HEK293 (cell line): ENCODE data around the gene IGFN1.

Experiments used
- CTCF ChIA-PET: fragments of 350-600 bp; formaldehyde crosslinking; extraction: SDS; loops from one replicate; lab custom pipeline; 2021; ENCODE audit warnings: antibody characterized with exemption; lab: Yijun Ruan, JAX
- POLR2A ChIA-PET: fragments of 300-600 bp; formaldehyde crosslinking; extraction: SDS; loops from one replicate; lab custom pipeline; 2020; ENCODE audit warnings: antibody characterized with exemption, inconsistent platforms; lab: Yijun Ruan, JAX
- H3K27ac ChIP-seq: fragments of 200-500 bp; sonication (Bioruptor generic); 2 replicates; pipeline ENCODE4 v1.5.1; 2014; ENCODE audit warnings: low read depth, low read length, control low read depth, inconsistent platforms; ENCODE audit errors: extremely low read depth
- H3K36me3 ChIP-seq, 2 experiments: fragments of 200-500 bp in 1 of 2; sonication (Bioruptor generic) in 1 of 2; 1 replicate in 1 of 2; 2 replicates in 1 of 2; pipeline ENCODE4 v1.5.1; 2014 to 2017; ENCODE audit warnings: inconsistent platforms in 2 of 2, low read length in 2 of 2; ENCODE audit not compliant: control insufficient read depth in 2 of 2, insufficient read depth in 1 of 2
- H3K4me1 ChIP-seq: fragments of 200-500 bp; sonication (Bioruptor generic); 2 replicates; pipeline ENCODE4 v1.5.1; 2014; ENCODE audit warnings: mild to moderate bottlenecking, low read length, inconsistent platforms; ENCODE audit not compliant: control insufficient read depth, insufficient read depth
- H3K4me3 ChIP-seq: 2 replicates; pipeline ENCODE4 v1.5.1; 2011; ENCODE audit warnings: low read depth, mild to moderate bottlenecking, control low read depth, low read length, moderate library complexity
- H3K9me3 ChIP-seq: fragments of 200-500 bp; sonication (Bioruptor generic); 2 replicates; pipeline ENCODE4 v1.5.1; 2014; ENCODE audit warnings: low read depth, low read length, inconsistent platforms; ENCODE audit not compliant: control insufficient read depth, insufficient read depth
- GFI1B ChIP-seq: fragments of 450-650 bp; formaldehyde crosslinking; IDR thresholded peaks from 2 replicates; pipeline ENCODE4 v1.5.1; 2016; ENCODE audit warnings: missing biosample characterization, missing genetic modification characterization
- GLI2 ChIP-seq: fragments of 450-650 bp; formaldehyde crosslinking; IDR thresholded peaks from 2 replicates; pipeline ENCODE4; 2017; ENCODE audit warnings: missing biosample characterization, missing genetic modification characterization, low read depth, borderline replicate concordance
- KLF7 ChIP-seq: fragments of 450-650 bp; formaldehyde crosslinking; IDR thresholded peaks from 2 replicates; pipeline ENCODE4 v1.5.1; 2016; ENCODE audit warnings: missing biosample characterization, missing genetic modification characterization, borderline replicate concordance
- MEIS1 ChIP-seq: sonication (generic); formaldehyde crosslinking; IDR thresholded peaks from 2 replicates; pipeline ENCODE4 v1.8.1; 2022; ENCODE audit warnings: missing genetic modification reagents, mild to moderate bottlenecking, borderline replicate concordance
- PRDM1 ChIP-seq: fragments of 450-650 bp; formaldehyde crosslinking; IDR thresholded peaks from 2 replicates; pipeline ENCODE4; 2016; ENCODE audit warnings: missing biosample characterization, missing genetic modification characterization
- REST ChIP-seq: fragments of 450-650 bp; formaldehyde crosslinking; IDR thresholded peaks from 2 replicates; pipeline ENCODE4 v1.5.1; 2016; ENCODE audit warnings: missing biosample characterization, missing genetic modification characterization
- ZBTB20 ChIP-seq: fragments of 450-650 bp; formaldehyde crosslinking; IDR thresholded peaks from 2 replicates; pipeline ENCODE4 v1.5.1; 2016; ENCODE audit warnings: missing biosample characterization, missing genetic modification characterization
- ZBTB21 ChIP-seq: fragments of 450-650 bp; formaldehyde crosslinking; IDR thresholded peaks from 2 replicates; pipeline ENCODE4 v1.5.1; 2017; ENCODE audit warnings: missing biosample characterization, missing genetic modification characterization
- ZBTB44 ChIP-seq: fragments of 450-650 bp; IDR thresholded peaks from 2 replicates; pipeline ENCODE4 v1.5.1; 2018; ENCODE audit warnings: missing biosample characterization, mild to moderate bottlenecking, missing genetic modification characterization
- ZFP37 ChIP-seq: fragments of 450-650 bp; formaldehyde crosslinking; IDR thresholded peaks from 2 replicates; pipeline ENCODE4 v1.5.1; 2016; ENCODE audit warnings: missing biosample characterization, missing genetic modification characterization
- ZNF148 ChIP-seq: fragments of 450-650 bp; formaldehyde crosslinking; IDR thresholded peaks from 2 replicates; pipeline ENCODE4 v1.5.0; 2017; ENCODE audit warnings: missing biosample characterization, missing genetic modification characterization, borderline replicate concordance
- ZNF24 ChIP-seq: fragments of 450-650 bp; formaldehyde crosslinking; IDR thresholded peaks from 2 replicates; pipeline ENCODE4 v1.5.1; 2016; ENCODE audit warnings: missing biosample characterization, missing genetic modification characterization
- ZNF248 ChIP-seq: fragments of 450-650 bp; formaldehyde crosslinking; IDR thresholded peaks from 2 replicates; pipeline ENCODE4 v1.5.1; 2017; ENCODE audit warnings: missing biosample characterization, missing genetic modification characterization
- ZNF416 ChIP-seq: fragments of 450-650 bp; formaldehyde crosslinking; IDR thresholded peaks from 2 replicates; pipeline ENCODE4 v1.5.1; 2016; ENCODE audit warnings: missing biosample characterization, missing genetic modification characterization
- ZNF513 ChIP-seq: fragments of 450-650 bp; IDR thresholded peaks from 2 replicates; pipeline ENCODE4 v1.5.1; 2018; ENCODE audit warnings: missing biosample characterization, missing genetic modification characterization
- ZNF571 ChIP-seq: fragments of 450-650 bp; formaldehyde crosslinking; IDR thresholded peaks from 2 replicates; pipeline ENCODE4 v1.5.0; 2017; ENCODE audit warnings: missing biosample characterization, missing genetic modification characterization
- ZNF629 ChIP-seq: fragments of 450-650 bp; formaldehyde crosslinking; IDR thresholded peaks from 2 replicates; pipeline ENCODE4 v1.5.1; 2017; ENCODE audit warnings: missing biosample characterization, missing genetic modification characterization
- ZSCAN30 ChIP-seq: fragments of 450-650 bp; IDR thresholded peaks from 2 replicates; pipeline ENCODE4 v1.5.1; 2018; ENCODE audit warnings: missing biosample characterization, mild to moderate bottlenecking, missing genetic modification characterization, moderate library complexity
- TF ChIP-seq, protein P1 (sequence below): fragments of 450-650 bp; formaldehyde crosslinking; IDR thresholded peaks from 2 replicates; pipeline ENCODE4 v1.5.1; 2016; ENCODE audit warnings: missing biosample characterization, missing genetic modification characterization
- TF ChIP-seq, protein P2 (sequence below): fragments of 450-650 bp; formaldehyde crosslinking; IDR thresholded peaks from 2 replicates; pipeline ENCODE4 v1.5.1; 2016; ENCODE audit warnings: missing biosample characterization, missing genetic modification characterization

IGFN1 gene

GRCh38 chr1:201181726-201182125 is 8.9 kb upstream of the IGFN1 start:
- H3K4me1 ChIP-seq, result no peaks in the 10 kb centered on the region
- CTCF ChIA-PET, result interaction anchor here (1.8 kb wide), 1 partner anchor 96 kb away, joined by 5 read pairs; no protein-coding TSS in a partner anchor
- H3K27ac ChIP-seq, result no peak overlapping the region
- POLR2A ChIA-PET, result no interaction called here
- no peaks in the 10 kb centered on the region for H3K36me3 ChIP-seq
- TF ChIP-seq ZNF629 (tag by site-specific recombination) (no peak), ZNF416 (tag by site-specific recombination) (no peak), GFI1B (tag by site-specific recombination) (no peak), ZBTB20 (tag by site-specific recombination) (no peak), GLI2 (no peak), ZNF248 (tag by site-specific recombination) (no peak), ZSCAN30 (tag by site-specific recombination) (no peak), ZNF513 (no peak), ZBTB44 (tag by site-specific recombination) (no peak), ZNF24 (no peak), PRDM1 (tag by site-specific recombination) (no peak), REST (no peak), ZBTB21 (no peak), ZNF148 (no peak), MEIS1 (CRISPR knock-in tag) (no peak), ZNF571 (no peak), KLF7 (tag by site-specific recombination) (no peak), ZFP37 (tag by site-specific recombination) (no peak)
- TF ChIP-seq, protein P1, sequence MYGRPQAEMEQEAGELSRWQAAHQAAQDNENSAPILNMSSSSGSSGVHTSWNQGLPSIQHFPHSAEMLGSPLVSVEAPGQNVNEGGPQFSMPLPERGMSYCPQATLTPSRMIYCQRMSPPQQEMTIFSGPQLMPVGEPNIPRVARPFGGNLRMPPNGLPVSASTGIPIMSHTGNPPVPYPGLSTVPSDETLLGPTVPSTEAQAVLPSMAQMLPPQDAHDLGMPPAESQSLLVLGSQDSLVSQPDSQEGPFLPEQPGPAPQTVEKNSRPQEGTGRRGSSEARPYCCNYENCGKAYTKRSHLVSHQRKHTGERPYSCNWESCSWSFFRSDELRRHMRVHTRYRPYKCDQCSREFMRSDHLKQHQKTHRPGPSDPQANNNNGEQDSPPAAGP (tag by site-specific recombination), result no peak
- TF ChIP-seq, protein P2, sequence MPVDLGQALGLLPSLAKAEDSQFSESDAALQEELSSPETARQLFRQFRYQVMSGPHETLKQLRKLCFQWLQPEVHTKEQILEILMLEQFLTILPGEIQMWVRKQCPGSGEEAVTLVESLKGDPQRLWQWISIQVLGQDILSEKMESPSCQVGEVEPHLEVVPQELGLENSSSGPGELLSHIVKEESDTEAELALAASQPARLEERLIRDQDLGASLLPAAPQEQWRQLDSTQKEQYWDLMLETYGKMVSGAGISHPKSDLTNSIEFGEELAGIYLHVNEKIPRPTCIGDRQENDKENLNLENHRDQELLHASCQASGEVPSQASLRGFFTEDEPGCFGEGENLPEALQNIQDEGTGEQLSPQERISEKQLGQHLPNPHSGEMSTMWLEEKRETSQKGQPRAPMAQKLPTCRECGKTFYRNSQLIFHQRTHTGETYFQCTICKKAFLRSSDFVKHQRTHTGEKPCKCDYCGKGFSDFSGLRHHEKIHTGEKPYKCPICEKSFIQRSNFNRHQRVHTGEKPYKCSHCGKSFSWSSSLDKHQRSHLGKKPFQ, result no peak
- H3K4me3 ChIP-seq, result no peak overlapping the region
- H3K9me3 ChIP-seq, result no peaks in the 10 kb centered on the region
